ENCODE data around the gene NECTIN1.

GRCh38 chr11:119706887-119707286, 22.1 kb downstream of the NECTIN1 start:
- TF ChIP-seq POLR2AphosphoS5 (IDR thresholded peaks at IDR 0.05; ENCODE audit: low read depth), result no peak
- no peak for TF ChIP-seq CTCF (IDR thresholded peaks at IDR 0.05; ENCODE audit: insufficient read depth, low read length)
